Mesothelial cell of epicardium (in vitro differentiated cells): Measurements from ENCODE around the gene TAF11L14. TPM values are rescaled to one million over a fixed set of nuclear protein-coding genes. Genes with fewer than 3 reads are reported as not detected.
"Not testable (repeated sequence)": the region's sequence is repeated elsewhere in the genome, so short reads cannot be mapped to it uniquely, and the experiment has no call there.

Source experiments
- DNase-seq, 2 experiments: peaks; one replicate each; pipeline ENCODE4 v3.0.0; 2021; ENCODE audit warnings: low spot score in 2 of 2; ENCODE audit not compliant: unreplicated experiment in 2 of 2
- H3K27ac Mint-ChIP-seq: 2 replicates; pipeline ENCODE4 v1.8.0; 2021; ENCODE audit warnings: mixed read lengths
- H3K27me3 Mint-ChIP-seq: 2 replicates; pipeline ENCODE4 v1.8.0; 2021; ENCODE audit warnings: low read depth, mixed read lengths
- H3K36me3 Mint-ChIP-seq: 2 replicates; pipeline ENCODE4 v1.8.0; 2021; ENCODE audit warnings: mixed read lengths
- H3K4me1 Mint-ChIP-seq: 2 replicates; pipeline ENCODE4 v1.8.0; 2021; ENCODE audit warnings: mixed read lengths
- H3K4me3 Mint-ChIP-seq: 2 replicates; pipeline ENCODE4 v1.8.0; 2021; ENCODE audit warnings: mild to moderate bottlenecking, moderate library complexity, mixed read lengths
- H3K9me3 Mint-ChIP-seq: 2 replicates; pipeline ENCODE4 v1.8.0; 2021; ENCODE audit warnings: mixed read lengths
- CTCF ChIP-seq: fragments of 200-600 bp; sonication (generic); IDR thresholded peaks from one replicate; pipeline ENCODE4 v1.5.0; 2021; ENCODE audit warnings: antibody characterized with exemption; ENCODE audit not compliant: unreplicated experiment
- total RNA-seq: library from RNA; stranded (reverse); gene quantifications from 3 replicates; pipeline ENCODE4 v1.2.1, GENCODE V29; 2021

The TAF11L14 gene
- total RNA-seq, 1 donor from 2014 or later = not detected

- Mint-ChIP-seq H3K4me1 (no peaks in the 10 kb centered on the region), H3K36me3 (no peaks in the 10 kb centered on the region), H3K4me3 (no peak overlapping the region), H3K9me3 (peaks cover 8% of the 10 kb centered on the region), H3K27me3 (peaks cover 1% of the 10 kb centered on the region), H3K27ac (no peak overlapping the region)
- no peak for DNase-seq
- TF ChIP-seq CTCF = no peak
Observed at GRCh38 chr5:17614872-17615605, 19.2 kb upstream of the TAF11L14 start.

- Mint-ChIP-seq H3K27me3 (peaks cover 8% of the 10 kb centered on the region), H3K4me3 (no peak overlapping the region), H3K9me3 (peaks cover 14% of the 10 kb centered on the region), H3K4me1 (no peaks in the 10 kb centered on the region), H3K27ac (no peak overlapping the region), H3K36me3 (no peaks in the 10 kb centered on the region)
- DNase-seq = no peak
- no peak for TF ChIP-seq CTCF
Observed at GRCh38 chr5:17619354-17619753, 14.9 kb upstream of the TAF11L14 start.

GRCh38 chr5:17620627-17621026, 13.6 kb upstream of the TAF11L14 start:
- TF ChIP-seq CTCF = peak; percentile 58
- Mint-ChIP-seq H3K36me3 (no peaks in the 10 kb centered on the region), H3K27ac (no peak overlapping the region), H3K27me3 (peaks cover 8% of the 10 kb centered on the region), H3K9me3 (peaks cover 14% of the 10 kb centered on the region), H3K4me1 (no peaks in the 10 kb centered on the region), H3K4me3 (no peak overlapping the region)
- DNase-seq = no peak

GRCh38 chr5:17625686-17626085, 8.6 kb upstream of the TAF11L14 start:
- peaks cover 6% of the 10 kb centered on the region for H3K9me3 Mint-ChIP-seq
- DNase-seq = no peak
- no peaks in the 10 kb centered on the region for H3K36me3 Mint-ChIP-seq
- H3K4me3 Mint-ChIP-seq = no peak overlapping the region
- no peak for TF ChIP-seq CTCF
- no peaks in the 10 kb centered on the region for H3K4me1 Mint-ChIP-seq
- no peak overlapping the region for H3K27ac Mint-ChIP-seq
- peaks cover 9% of the 10 kb centered on the region for H3K27me3 Mint-ChIP-seq

GRCh38 chr5:17631788-17632187, 2.5 kb upstream of the TAF11L14 start, which contains the start of gene TAF11L13:
Gene TAF11L13, plus strand, starts transcription at chr5:17632088.
- H3K9me3 Mint-ChIP-seq, H3K27me3 Mint-ChIP-seq, H3K4me1 Mint-ChIP-seq, DNase-seq, H3K27ac Mint-ChIP-seq, H3K4me3 Mint-ChIP-seq, H3K36me3 Mint-ChIP-seq: not testable (repeated sequence)

- not testable (repeated sequence) for H3K4me3 Mint-ChIP-seq, H3K4me1 Mint-ChIP-seq, H3K27ac Mint-ChIP-seq, DNase-seq, H3K36me3 Mint-ChIP-seq
- H3K9me3 Mint-ChIP-seq = peaks cover 19% of the 10 kb centered on the region
- H3K27me3 Mint-ChIP-seq = peaks cover 13% of the 10 kb centered on the region
Observed at GRCh38 chr5:17649232-17649631, 15.0 kb downstream of the TAF11L14 start.

GRCh38 chr5:17655201-17655759, 21.0 kb downstream of the TAF11L14 start:
- H3K4me3 Mint-ChIP-seq, H3K27ac Mint-ChIP-seq, H3K27me3 Mint-ChIP-seq, H3K4me1 Mint-ChIP-seq, DNase-seq, H3K36me3 Mint-ChIP-seq: not testable (repeated sequence)
- peaks cover 17% of the 10 kb centered on the region for H3K9me3 Mint-ChIP-seq
